22Rv1 (cell line): ENCODE data around the gene ITGB1.

Experiments used
- ZFX ChIP-seq: fragments of 450-650 bp; IDR thresholded peaks from 2 replicates; pipeline ENCODE4 v1.6.1; 2017; ENCODE audit warnings: antibody characterized with exemption, borderline replicate concordance
- TF ChIP-seq, protein P1 (sequence below): fragments of 450-650 bp; IDR thresholded peaks from 2 replicates; pipeline ENCODE4 v1.5.1; 2017; ENCODE audit warnings: mild to moderate bottlenecking

DNA sequence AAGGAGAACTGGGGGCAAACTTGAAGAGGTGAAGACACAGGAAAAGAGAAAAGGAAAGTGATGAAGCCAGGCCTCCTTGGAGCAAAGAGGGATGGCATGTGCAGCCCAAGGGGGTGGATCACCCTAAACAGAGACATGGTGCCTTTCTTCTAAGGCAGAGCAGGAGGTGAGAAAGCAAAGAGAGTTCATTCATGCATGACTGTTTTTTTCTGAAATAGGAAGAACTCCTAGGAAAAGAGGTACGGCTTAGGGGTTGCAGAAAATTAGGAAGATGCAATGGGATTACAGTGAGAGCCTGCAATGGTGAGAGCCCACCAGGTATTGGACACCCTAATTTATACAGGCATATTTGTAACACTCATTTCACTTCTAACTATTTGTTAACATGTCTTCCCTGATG is 15.9 kb downstream of the ITGB1 start:
- TF ChIP-seq, protein P1, sequence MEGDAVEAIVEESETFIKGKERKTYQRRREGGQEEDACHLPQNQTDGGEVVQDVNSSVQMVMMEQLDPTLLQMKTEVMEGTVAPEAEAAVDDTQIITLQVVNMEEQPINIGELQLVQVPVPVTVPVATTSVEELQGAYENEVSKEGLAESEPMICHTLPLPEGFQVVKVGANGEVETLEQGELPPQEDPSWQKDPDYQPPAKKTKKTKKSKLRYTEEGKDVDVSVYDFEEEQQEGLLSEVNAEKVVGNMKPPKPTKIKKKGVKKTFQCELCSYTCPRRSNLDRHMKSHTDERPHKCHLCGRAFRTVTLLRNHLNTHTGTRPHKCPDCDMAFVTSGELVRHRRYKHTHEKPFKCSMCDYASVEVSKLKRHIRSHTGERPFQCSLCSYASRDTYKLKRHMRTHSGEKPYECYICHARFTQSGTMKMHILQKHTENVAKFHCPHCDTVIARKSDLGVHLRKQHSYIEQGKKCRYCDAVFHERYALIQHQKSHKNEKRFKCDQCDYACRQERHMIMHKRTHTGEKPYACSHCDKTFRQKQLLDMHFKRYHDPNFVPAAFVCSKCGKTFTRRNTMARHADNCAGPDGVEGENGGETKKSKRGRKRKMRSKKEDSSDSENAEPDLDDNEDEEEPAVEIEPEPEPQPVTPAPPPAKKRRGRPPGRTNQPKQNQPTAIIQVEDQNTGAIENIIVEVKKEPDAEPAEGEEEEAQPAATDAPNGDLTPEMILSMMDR = no peak
- no peak for TF ChIP-seq ZFX
